NK-92 treated with Interleukin-12 subunit alpha and Interleukin-12 subunit beta, amount 100 ng/mL, for 24 hours (cell line): Measurements from ENCODE around the gene RASA3.

Source experiments
- DNase-seq: peaks from one replicate; lab custom pipeline; 2025; lab: John Stamatoyannopoulos, UW

RASA3 gene

DNA sequence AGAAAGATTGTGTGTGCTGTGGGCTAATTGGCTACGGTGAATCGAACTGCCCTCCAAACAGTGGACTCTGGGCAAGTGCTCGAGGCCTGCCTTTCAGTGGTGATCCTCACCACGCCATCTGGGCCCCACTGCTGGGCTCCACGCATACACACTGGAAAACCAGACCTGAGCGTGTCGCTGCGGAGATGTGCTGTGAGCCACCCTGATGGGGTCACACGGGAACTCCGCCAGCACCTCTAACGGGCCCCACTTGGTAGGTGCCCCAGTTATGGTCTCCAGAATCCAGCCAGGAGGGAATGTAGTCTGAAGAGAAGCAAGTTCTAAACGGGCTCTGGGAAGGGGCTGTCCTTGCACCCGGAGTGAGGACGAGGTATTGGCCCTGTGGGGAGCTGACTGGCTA is 197.8 kb downstream of the RASA3 start:
- no peak for DNase-seq

DNA sequence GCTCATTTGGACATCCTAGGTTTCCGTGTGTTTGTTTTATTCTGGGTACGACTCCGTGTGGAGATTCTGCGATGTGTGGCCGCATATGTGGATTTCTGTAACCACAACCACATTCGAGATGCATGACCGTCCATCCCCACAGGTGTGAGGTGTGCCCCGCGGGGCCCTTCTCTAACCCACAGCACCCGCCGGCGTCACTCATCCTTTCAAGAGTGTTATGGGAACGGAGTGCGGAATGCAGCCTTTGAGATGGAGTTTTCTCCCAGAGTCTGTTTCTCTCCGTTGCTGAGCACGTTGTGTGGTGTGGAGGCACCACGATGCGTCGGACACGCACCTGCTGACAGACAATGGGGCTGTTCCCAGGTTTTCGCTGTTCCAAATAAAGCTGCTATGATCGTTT is 198.5 kb downstream of the RASA3 start:
- no peak for DNase-seq

DNA sequence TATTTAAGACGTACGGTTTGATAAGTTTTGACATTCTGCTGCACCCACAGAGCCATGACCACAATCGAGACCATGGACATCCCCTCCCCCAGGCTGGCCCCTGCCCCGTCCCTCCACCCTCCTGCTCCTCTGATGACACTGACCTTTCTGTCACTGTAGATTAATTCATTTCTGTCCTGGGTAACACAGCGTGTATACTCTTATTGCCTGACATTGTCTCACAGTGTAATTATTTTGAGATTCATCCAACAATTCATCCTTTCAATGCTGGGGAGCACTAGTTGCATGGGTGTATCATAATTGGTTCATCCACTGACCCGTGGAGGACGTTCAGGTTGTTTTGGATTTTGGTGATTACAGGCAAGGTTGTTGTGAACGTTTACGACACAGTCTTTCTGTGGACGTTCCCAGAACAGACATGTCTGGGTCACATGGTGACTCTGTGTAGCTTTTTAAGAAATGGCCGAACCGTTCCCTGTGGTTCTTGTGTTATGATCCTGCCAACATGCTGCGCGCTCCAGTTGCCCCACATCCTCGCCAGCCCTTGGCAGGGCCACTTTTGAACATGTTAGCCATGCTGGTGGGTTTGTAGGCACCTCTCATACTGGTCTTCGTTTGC is 200.5 kb downstream of the RASA3 start:
- DNase-seq: no peak

DNA sequence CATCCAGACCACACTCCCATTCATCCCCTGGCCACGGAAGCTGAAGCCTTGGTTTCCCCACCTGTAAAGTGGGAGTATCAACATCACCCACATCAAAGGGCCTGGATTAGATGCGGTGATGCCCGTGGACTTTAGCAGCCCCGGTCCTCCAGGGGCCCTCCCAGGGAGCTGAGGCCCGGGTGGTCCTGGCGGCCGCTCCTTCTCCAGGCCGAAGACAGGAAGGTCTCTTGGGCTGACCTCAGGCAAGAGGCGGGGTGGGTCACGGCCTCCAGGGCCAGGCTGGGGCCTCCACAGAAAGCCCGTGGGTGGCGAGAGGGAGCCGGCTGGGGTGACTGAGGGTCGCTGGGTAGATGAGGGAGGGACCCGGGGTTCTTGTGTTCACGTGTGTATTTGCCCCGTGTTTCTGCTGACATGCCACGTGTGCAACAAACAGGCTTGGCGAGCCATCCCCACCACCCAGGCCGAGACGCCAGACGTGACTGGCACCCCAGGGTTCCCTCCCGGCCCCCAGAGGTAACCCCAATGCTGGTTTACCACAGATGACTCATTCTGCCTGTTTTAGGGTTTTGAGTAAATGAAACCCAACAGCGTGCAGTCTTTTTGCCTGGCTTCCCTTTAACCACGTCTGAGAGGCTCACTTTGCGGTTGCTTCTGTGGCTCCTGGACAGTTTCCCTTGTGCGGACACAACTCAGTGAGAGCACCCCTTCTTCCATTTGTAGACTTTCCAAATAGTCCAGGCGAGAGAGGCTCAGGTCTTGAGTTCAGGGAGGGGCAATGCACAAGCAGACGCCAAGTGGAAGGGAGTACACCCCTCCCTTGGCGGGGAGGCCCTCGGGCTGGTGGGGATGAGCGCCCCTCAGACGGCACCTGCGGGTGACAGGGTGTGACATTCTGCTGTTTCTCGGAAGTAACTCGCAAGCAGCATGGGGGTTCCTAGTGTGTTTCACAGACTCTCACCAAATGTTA is 201.5 kb downstream of the RASA3 start:
- DNase-seq: no peak

DNA sequence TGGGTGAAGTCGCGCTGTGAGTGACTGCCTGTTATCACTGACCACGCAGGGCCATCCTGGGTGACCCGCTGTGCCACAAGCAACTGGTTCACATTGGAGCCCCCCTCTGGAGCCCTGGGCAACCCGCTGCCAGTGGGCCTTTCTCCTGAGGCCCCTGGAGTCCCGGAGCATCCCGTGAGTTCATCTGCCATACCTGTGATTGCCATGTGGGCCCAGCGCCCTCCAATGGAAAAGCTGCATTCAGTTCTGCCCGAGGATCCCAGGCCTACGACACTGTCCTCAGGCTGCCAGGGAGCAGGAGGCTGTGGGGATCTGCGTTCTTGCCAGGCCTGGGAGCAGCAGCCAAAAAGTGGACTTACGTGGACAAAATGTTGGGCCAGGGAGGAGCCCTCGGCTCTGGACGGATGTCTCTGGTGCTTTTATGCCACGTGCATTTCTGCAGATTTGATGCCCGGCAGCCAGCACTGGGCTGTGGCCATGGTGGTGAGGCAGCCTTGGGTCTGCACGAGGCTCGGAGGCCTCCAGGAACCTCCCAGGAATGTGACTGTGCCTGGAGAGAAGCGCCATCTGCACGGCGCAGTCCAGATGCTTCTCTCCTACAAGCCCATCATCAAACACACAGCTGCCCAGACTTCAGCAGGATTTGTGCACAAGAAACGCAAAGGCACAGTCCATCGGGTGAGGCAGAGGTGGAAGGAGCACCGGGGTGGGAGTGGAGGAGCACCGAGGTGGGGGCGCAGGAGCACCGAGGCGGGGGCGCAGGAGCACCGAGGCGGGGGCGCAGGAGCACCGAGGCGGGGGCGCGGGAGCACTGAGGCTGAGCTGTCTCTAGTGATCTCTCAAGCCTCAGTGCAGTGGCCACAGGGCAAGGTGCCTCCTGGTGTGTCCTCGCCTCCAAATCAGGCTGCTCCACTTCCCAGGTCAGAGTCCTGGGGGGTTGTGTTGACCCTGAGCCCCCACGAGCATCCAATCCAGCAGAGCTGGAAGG is 202.5 kb downstream of the RASA3 start:
- DNase-seq: no peak

DNA sequence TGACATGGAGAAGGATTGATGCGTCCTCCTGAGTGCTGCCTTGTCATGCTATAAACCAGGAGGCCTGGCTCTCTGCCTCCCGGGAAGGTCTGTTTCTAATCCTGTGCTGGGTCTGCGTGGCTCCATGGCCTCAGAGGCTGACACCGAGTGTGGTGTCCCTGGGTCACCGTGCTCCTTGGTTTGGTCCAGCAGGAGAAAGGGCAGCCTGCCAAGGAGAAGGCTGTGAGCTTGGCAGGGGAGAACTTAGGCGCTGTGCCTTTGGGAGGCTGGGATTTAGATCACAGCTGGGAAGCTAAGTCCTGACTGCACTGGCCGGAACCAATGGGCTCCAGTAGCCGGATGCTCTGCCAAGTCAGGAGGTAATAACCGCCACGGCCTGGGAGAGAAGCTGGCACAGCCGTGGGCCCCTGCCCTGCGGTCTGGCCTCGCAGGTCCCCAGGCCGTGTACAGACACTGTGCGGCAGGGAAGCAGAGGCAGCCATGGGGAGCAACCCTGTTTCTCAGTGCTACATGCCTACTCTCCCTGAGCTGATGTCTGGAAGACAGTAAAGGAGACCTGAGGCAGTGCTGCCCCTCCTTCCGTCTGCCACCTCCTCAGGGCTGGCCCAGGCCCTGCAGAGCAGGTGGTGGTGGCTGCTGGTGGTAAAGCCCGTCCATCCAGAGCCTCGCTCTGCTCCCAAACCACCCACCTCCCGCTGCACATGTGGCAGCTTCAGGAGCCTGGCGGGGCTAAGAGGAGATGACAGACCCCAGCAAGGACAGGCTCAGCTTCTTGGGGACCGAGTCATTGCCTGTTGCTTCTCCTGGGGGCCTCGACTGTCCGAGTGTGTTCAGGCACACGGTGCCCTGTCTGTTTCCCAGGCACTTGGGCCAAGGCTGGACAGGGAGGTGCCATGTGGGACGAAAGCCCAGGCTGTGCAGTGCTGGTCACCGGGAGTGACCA is 203.5 kb downstream of the RASA3 start:
- no peak for DNase-seq
